ENCODE data around the gene BEGAIN. TPM values are rescaled to one million over a fixed set of nuclear protein-coding genes. Genes with fewer than 3 reads are reported as not detected.

BEGAIN gene
- total RNA-seq, 1 experiment from 2014 or later = 1.8 TPM

DNA sequence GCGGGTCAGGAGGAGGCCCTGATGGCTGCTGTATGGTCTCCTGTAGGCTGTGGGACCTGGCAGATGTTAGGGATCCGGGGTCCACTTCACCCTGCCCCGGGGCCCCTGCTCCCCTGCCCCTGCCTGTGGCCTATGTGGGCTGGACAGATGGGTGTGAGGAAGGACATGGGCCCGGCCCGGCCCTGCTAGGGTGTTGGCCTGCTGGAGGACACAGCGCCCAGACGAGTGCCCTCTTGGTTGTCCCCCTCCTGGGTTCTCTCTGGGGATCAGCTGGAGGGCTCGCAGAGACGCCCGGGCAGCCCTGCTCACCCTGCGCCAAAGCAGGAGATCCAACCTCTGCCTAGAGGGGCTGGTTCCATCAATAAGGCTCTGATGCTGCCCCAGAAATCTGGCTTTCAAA is 36.2 kb downstream of the BEGAIN start:
- no peak for DNase-seq (ENCODE audit: low spot score)

DNA sequence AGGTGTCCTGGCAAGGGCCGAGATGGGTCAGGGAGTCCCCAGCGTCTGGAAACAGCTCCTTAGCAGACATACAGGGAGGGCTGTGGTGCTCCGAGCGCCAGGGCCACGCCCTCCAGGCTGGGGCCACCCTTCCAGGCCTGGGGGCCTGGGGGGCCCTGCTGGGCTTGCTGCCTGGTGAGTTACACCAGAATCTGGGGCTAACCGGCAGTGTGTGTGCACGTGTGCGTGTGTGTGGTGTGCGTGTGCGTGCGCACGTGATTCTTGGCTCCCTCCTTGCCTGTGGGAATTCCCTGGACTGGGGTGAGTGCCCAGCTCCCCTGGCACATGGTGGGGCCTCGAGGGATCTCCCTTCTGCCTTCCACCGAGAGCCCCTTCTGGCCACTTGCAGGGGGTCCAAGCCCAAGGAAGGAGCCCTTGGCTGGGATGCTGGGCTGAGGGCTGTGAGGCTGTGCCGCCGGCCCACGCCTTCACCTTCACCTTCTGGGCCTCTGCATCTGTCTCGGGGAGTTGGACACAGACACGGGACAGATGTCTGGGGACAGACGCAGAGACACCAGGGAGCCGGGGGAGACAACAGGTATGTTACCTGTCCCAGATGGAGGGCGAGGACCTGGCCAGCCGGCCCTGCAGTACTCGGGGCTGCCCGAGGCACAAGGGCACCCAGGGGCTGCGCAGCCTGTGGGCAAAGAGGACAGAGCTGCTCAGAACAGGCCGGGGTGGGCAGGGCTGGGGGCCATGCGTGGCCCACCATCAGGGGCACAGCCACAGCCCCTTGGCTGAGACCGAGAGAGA is 37.2 kb downstream of the BEGAIN start:
- no peak for DNase-seq (ENCODE audit: low spot score)

DNA sequence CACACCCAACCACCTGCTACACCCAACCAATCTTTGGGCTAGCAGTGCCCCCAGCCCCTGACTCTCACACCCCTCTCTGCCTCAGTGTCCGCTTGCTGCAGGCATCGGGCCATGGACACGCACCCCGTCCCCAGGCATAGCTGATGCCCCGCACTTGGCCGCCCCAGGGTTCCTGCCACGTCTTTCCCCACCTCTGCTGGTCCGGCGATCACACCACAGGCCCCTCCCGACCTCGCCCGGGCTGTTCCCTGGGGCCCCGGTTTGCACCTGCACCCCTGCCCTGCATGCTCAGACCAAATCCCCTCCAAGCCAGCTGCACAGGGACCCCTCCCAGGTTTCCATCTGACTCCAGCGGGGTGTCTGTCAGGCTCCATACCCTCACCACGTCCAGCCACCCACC is 38.3 kb downstream of the BEGAIN start:
- no peak for DNase-seq (ENCODE audit: low spot score)

DNA sequence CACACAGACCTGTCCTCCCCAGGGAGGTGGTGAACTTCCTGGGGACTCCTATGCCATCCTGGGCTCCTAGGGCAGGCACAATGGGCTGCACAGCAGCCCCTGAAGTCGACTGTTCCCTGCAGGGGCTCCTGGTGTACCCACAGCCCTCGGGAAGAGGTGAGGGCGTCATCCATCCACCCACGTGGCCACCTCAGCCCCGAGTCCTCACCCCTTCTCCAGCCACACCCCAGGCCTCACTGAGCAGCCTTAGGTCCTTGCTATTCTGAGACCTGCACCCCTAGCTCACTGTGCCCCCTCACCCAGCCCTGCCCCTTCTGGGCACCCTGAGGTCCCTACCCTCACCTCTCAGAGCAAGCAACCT is 38.9 kb downstream of the BEGAIN start:
- DNase-seq (ENCODE audit: low spot score) = no peak

DNA sequence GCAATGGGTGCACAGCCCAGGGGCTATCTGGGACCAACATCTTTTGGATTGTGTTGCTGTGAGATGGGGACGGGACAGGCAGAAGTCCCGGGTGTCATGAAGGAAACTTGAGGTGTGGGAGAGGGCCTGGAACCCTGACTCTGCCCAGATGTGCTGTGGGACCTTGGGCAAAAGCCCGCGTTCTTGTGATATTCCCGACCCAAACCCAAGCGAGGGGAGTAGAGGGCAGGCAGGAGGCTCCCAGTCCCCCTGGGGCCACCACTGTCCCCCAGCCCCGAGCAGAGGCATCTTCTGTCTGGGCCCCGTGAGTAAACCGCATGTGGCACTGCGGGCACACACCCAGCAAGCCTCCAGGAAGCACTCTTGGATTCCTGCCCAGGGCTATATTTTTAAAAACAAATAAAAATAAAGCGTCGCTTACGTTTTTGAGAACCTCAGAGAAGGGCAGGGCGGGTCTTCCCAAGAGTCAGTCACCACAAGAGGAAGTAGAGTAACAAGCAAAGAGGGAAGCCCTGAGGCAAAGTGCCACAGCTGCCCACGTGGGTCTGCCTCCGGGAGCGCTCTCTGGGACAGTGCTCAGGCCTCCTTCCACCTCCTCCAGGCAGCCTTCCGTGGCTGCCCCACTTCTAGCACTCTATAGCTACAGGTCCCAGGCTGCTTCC is 39.5 kb downstream of the BEGAIN start:
- peak; percentile 83 for DNase-seq (ENCODE audit: low spot score)

DNA sequence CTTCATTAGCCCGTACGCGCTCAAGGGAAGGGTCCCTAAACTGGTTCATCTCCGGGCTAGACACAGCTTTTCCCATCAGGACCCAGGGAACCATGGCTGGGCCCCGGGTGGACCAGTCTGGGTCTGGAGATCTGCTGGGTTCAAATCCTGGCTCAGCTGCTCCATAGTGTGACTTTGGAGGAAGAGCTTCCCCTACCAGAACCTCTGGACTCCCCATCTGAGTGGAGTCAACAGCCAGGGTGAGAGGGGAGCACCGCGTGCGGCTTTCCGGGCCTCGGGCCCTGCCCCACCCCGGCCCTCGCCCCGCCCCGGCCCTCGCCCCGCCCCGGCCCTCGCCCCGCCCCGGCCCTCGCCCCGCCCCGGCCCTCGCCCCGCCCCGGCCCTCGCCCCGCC is 41.2 kb downstream of the BEGAIN start:
- DNase-seq (ENCODE audit: low spot score) = no peak

DNA sequence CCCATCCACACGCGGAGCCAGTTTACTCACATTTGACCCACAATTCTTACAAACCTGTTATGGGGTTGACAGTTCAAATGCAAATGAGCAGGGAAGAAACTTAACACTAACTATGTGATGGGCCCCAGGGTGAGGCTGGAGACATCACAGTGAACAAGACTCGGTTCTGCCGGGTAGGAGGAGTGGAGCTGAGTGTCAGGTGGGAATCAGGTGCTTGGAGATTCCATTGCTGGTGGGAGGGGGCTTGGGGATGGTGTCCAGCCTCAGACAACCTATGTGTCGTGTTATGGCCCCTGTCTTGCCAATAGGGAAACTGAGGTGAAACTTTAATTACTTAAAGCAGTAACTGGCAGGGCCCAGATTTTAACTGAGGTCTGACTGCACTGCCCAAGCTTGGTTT is 41.9 kb downstream of the BEGAIN start:
- no peak for DNase-seq (ENCODE audit: low spot score)

DNA sequence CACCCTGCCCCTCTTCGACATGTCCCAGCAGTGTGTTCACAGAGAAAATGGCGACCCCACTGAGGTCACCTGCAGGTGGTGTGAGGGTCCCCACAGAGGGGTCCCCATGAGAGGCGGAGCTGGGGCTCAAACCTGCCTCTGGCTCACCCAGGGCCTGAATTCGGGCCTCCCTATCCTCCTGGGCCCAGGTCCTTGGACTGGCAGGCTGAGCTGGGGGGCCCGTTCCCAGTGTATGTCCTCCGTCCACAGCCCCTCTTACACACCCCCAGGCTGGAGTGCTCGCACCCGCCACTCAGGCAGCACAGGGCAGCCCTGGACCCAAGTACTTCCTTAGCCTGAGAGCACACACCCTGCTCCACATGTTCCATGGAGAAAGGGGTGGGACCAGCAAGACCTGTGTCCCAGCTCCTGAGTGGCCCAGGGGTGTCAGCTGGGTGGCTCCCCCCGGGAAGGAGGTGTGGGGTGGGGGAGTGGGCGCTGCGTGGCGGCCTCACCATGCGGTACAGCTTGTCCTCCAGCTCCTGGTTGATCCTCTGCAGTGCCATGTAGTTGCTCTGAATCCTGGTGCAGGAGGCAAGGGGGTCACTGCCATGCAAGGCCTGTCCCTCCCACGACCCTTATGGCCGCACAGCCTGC is 42.6 kb downstream of the BEGAIN start:
- DNase-seq (ENCODE audit: low spot score) = no peak

DNA sequence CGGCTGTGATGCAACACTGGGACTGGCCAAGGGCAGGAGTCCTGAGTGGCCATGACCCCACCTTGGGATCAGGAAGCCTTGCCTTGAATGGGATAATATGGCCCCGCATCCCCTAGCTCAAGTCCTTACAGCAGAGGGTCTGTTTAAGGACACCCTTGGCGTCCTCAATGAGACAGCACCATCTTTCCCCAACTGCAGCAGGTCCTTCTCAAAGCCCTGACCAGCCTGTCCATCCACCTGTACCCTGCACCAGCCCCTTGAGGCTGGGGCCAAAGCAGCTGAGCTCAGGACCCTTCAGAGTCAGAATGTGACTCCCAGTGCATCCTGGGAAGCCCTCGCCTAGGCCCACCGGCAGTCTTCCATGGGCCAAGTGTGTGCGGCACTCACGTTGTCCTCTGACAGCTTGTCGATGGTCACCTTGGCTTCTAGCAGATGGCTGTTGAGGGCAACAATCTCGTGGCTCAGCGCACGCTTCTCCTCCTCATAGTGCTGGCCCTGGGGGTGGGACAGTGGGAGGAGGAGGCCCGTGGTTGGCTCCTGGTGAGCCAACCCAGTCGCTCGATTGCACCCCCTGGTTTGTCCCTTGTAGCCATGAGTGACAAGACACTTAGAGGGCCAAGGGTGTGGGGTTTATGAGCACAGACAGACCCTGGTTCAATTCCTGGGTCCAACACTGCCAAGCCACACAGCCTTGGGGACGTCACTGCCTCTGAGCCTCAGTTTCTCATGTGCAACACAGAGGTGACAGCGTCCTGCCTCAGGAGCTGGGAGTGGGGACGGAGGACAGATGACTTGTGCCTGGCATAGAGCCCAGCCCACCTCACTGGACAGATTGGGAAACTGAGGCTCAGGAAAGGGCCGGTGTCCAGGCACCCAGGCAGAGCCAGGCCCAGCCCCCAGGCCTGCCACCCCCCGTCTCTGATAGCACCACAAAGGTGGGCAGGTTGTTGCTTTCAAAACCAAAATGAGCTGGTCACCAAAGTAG is 43.5 kb downstream of the BEGAIN start:
- no peak for DNase-seq (ENCODE audit: low spot score)

DNA sequence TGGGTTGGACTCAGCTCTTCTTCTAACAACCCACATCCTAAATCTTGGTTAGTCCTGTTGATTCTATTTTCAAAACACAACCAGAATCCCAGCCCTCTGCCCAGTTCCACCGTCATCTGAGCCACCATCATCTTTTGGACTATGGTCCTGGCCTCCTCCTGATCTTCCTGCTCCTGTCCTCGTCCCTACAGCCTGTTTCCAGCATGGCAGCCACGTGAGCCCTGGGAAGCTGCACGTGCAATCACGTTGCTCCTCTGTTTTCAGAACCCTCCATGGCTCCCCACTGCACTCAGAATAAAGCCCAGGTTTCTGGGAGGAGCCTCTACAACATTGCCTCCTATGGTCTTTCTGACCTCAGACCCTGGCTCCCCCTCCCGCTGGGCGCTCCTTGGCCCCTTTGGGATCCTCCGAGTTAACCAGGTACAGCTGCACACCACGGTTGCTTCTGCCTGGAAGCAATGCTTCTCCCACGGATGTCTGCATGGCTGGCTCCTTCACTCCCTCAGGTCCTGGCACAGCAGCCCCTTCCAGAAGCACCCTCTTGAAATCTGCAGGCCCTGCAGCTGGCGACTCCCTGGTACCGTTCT is 44.5 kb downstream of the BEGAIN start:
- no peak for DNase-seq (ENCODE audit: low spot score)

DNA sequence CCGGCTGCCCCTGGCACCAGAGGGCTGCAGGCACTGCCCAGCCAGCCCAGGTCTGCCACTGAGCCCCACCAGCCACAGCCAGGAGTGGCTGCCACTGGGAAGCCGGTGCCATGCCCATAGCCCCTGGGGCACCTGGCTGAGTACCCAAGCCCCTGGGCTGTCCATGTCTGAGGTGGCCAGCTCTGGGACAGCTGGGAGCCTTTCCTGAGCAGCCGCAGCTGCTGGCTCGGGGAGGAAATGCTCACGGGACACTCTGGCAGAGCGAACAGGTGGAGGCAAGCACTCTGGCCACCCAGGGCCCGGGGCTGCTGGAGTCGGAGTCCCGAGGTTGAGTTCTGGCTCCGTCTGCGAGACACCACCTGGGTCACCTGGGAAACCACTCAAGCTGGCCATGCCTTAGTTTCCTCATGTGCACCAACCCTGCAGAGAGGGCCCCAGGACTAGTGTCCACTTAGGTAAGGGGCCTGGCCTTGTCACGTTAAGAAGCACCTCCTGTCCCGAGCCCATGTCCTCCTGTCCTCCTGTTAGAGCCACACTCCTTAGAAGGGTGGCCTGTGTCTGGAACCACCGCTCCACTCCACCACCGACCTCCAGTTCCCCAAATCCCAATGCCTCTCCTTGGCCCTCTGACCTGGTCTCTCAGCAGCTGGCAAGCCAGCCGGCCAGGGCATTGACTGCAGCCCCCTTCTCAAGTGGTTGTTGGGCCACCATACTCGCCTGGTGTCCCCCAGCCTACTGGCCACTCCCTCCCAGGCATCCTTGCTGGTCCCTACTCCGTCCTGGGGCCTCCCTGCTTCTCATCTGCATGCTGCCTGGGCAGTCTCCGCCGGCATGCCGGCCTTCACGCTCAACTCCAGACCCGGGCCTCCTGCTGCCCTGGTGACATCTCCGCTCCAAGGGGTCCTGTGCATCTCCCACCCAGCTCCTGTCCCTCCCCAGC is 45.3 kb downstream of the BEGAIN start:
- no peak for DNase-seq (ENCODE audit: low spot score)

DNA sequence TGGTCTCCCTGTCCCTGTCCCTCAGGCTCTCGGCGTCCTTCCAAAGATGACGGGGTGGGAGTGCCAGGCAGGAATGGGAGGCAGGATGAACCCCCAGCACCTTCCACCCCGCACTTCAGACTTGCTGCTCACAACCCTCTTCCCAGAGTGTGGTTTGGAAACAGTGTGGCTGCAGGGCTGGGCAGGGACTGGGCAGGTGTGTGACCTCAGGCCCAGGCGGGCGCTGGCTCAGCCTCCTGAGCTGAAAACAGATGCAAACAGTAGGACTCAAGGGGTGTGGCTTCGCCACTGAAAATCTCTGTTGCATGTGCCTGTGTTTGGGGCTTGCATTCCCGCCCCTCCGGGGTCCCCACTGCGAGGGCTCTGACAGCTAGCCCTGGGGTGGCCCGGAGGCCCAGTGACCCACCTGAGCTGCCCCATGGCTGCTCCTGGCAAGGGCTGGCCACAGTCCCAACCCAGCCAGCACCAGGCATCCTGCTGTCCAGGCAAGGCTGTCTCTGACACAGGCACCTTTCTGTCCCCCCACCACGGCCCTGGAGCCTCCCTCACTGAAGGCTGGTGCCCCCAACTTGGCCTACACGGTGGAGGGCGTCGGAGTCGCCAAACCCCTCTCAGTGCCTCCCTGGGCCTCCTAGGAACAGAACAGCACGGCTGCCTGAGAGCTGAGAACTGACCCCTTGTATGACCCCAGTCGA is 46.1 kb downstream of the BEGAIN start:
- no peak for DNase-seq (ENCODE audit: low spot score)

DNA sequence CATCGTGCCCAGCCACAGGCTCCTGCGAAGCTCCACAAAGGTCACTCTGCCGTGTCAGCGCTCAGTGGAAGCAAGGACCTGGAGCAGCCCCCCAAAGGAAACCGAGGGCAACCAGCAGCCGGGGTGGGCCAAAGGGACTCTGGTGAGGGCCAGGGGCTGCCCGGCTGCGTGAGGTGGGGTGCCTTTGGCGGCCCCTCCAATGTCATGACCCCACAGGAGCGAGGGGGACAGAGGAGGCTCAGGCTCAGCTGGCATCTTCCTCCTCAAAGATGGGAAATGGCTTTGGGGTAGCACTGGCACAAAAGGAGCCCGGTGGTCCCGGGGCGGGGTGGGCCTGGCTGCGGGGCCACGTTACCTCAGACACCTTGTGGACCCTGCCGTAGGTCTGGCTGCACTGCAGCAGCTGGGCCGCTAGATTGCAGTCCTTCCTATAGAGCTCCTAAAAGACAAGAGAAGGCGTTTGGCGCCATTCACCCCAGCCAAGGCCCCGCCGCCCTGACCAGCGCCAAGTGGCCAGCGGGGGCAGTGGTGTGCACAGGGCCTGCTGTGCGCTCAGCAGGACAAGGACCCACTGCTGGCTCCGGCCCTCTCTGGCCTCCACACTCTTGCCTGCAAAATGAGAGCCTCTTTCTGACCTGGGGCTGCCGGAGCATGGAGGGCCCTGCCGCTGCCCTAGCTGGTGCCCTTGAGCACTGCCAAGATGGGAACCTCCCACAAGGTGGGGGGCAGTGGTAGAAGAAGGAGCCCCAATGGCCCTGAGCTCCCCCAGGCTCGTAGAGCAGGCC is 46.9 kb downstream of the BEGAIN start:
- DNase-seq (ENCODE audit: low spot score) = no peak

DNA sequence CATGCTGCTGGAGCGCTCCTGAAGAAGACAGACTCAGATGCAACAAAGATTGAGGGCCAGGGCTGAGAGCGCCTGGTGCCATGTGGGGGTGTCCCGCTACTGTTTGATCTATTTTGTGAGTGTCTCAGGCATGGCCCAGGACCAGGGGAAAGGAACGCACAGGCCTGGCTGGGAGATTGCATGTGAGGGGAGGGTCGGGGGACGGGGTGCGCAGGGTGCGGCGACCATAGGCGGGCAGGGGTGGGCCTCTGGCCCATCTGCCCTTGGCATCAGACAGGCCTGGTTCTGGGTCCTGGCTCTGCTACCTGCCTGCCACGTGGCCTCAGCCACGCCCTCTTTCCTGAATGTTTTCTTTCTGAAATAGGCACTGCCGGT is 47.5 kb downstream of the BEGAIN start:
- no peak for DNase-seq (ENCODE audit: low spot score)

DNA sequence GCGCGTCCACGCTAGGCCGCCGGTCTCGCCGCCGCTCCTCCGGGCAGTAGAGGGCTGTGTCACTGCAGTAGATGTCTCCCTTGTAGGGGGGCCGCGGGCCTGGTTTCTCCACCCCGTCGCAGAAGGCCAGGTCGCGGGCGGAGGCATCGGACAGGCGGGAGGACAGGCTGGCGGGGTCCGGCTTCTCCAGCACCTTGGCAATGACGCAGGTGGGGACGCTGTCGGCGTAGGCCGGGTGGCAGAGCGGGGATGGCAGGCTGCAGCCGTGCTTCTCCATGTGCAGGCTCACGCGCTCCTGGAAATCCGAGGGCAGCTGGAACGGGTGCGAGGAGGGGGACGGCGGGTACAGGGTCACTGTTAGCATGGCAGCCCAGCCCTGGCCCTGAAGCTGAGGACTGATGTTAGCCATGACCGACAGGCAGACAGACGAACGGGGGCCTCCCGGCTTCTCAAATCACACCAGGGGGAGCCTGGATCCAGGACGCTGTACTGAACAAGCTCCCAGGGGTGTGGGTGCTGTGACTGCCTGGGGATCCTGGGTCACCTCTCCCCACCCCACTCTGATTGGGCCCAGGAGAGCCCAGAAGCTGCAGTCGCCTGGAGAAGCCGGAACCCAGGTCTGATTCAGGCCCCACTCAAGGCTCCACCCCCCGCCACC is 48.1 kb downstream of the BEGAIN start:
- no peak for DNase-seq (ENCODE audit: low spot score)

DNA sequence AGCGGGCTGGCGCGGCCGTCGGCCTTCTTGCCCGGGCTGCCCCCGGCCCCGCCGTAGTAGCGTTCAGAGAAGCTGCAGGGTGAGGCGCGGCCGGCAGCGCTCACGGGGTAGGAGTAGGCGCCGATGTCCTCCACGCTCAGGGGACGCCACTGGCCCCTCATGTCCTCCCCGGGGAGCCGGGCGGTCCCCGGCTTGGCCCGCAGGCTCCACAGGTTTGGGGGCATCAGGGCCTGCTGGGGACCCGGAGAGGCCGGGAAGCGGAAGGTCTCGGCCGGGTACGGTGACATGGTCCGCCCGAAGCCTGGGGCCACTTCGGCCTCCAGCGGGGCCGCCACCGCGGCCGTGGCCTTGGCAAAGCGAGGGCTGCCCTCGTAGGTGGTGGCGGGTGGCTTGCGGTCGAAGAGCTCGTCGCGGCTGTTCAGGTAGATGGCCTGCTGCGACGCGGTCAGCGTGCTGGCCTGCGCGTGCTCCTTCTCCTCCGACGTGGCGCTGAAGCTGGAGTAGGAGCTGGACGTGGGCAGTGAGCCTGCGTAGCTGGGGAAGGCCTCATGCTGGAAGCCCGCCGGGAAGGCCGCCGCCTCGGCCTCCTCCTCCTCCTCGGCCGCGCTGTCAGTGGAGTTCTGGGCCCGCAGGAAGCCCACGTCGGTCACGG is 48.7 kb downstream of the BEGAIN start:
- DNase-seq (ENCODE audit: low spot score) = no peak

DNA sequence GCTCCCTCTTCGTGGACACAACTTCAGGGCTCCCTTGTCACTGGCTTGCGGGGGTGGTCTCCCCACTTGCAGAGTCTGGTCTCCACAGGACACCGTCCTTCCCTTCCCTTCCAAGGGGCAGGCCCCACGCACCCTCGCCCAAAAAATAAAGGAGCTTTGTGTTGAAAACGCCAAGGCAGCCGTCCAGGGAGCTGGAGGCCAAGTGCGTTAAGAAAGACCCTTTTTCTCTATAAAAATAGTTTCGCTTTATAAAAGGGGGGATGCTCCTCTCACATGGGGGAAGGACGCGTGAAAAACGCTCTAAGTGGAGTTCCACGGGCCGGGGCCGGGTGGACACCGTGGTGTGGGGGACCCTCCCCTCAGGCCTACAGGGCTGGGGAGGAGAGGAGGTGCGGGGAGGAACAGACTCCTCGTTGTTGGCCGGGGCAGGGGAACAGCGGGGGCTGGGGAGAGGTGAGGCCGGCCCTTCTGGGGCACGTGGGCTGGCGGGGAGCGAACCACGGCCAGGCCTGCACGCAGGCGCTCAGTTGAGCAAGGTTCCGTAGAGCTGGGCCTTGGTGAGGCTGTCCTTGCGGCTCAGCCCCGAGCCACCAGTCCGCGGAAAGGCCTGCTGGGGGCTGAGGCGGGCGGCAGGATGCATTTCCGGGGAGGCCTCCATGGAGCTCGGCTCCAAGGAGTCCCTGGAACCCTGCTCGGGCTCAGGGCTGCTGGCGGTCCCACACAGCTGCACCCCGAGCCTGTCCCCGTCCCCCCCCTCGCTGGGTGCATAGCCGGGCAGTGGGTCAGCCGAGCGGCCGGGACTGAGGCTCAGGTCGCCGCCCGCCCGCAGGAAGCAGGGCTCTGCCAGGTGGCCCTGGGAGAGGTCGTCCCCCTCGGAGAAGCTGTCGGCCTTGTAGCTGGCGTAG is 49.5 kb downstream of the BEGAIN start:
- DNase-seq (ENCODE audit: low spot score) = no peak
